ENCODE results near the gene PTPN23.

DNA sequence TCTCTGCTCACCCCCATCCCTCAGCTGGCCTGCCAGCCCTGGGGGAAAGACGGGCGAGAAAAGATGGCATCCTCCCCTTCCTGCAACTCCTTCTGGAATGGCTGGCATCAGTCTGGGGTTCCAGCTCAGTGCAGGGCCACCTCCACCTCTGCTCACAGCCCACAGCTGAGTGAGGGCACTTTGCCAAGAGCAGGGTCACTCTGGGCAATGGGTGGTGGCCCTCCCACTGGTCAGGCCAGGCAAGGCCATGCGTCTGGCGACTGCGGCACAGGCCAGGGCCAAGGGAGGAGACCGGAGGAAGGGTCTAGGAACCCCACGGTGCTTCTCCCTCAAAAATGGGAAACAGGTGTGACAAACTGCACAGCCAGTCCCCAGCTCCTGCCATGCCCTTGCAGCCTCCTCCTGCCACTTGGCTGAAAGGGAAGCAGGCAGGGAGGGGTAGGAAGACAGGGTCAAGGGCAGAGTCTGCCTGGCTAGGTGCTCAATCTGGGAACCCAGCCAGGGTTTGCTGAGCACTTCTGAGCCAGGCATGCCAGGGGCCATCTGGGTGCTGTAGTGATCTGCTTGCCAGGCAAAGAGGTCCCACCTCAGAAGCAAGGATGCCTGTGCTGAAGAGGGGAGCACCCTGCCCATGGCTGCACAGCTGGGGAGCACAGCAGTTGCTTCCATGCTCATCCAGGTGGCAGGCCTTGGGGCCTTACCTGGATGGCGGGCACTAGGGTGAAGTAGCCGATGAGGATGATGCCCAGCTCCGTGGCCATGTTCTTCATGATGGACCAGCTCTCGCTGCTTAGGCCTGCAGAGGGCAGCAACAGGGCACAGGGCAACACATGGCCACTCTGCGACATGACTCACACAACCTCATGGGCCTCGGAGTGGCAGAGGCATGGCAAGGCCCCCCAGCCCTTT lies 41.2 kb downstream of the PTPN23 start:
- TF ChIP-seq CTCF (IDR thresholded peaks at IDR 0.05; ENCODE audit: insufficient read depth, low read length, poor library complexity, severe bottlenecking), result no peak
- no peak for TF ChIP-seq EZH2phosphoT487 (conservative IDR thresholded peaks at IDR 0.05; ENCODE audit: low read length)
